ENCODE measurements around the gene DEUP1.

The DEUP1 gene

GRCh38 chr11:93480756-93481155 lies 150.2 kb downstream of the DEUP1 start:
- no peak for DNase-seq

- no peak for DNase-seq
These were observed 150.7 kb downstream of the DEUP1 start for GRCh38 chr11:93481279-93481678.

GRCh38 chr11:93481696-93482095 lies 151.2 kb downstream of the DEUP1 start:
- no peak for DNase-seq

GRCh38 chr11:93482556-93482955 lies 152.0 kb downstream of the DEUP1 start:
- no peak for DNase-seq

- DNase-seq: no peak
These were observed 154.2 kb downstream of the DEUP1 start for GRCh38 chr11:93484716-93485115.

- DNase-seq: no peak
These were observed 155.4 kb downstream of the DEUP1 start for GRCh38 chr11:93485983-93486382.

- no peak for DNase-seq
These were observed 156.5 kb downstream of the DEUP1 start for GRCh38 chr11:93487032-93487483.

Data from CD4-positive, alpha-beta T cell treated with Interleukin-21 for 1 hour (primary cell).